AG04450 (cell line): Measurements from ENCODE around the gene SUMO2. TPM values are rescaled to one million over a fixed set of nuclear protein-coding genes. Genes with fewer than 3 reads are reported as not detected.
A peak's percentile ranks its signal among the peaks of the same experiment; 100 is the strongest.

Experiments used
- CTCF ChIA-PET: fragments of 300-600, 350-600 bp; formaldehyde crosslinking; extraction: SDS; loops from one replicate; lab custom pipeline; 2022; ENCODE audit warnings: antibody characterized with exemption, inconsistent platforms; lab: Charles Lee
- POLR2A ChIA-PET: fragments of 350-600 bp; formaldehyde crosslinking; extraction: SDS; loops from one replicate; lab custom pipeline; 2021; ENCODE audit warnings: antibody characterized with exemption, inconsistent platforms; lab: Yijun Ruan, JAX
- DNase-seq: peaks from one replicate; pipeline ENCODE4 v3.0.0-alpha.2; 2011; ENCODE audit warnings: low read depth, low spot score
- H3K27ac ChIP-seq: one replicate; pipeline ENCODE4 v1.5.1; 2012; ENCODE audit warnings: low read depth, low read length, control low read depth
- H3K27me3 ChIP-seq: one replicate; pipeline ENCODE4 v1.6.0; 2012; ENCODE audit warnings: low read length; ENCODE audit not compliant: control insufficient read depth, insufficient read depth
- H3K4me3 ChIP-seq: 2 replicates; pipeline ENCODE4 v1.5.1; 2011; ENCODE audit warnings: mild to moderate bottlenecking, low read depth, low read length, control low read depth
- H3K9me3 ChIP-seq: 2 replicates; pipeline ENCODE4 v1.5.1; 2012; ENCODE audit warnings: low read length; ENCODE audit not compliant: control insufficient read depth, insufficient read depth
- polyA plus RNA-seq: library from polyadenylated mRNA; depleted of rRNA; stranded (reverse); fragments of >200 nt; gene quantifications from 2 replicates; pipeline ENCODE4 v1.2.3, GENCODE V29; 2011
- TF ChIP-seq, protein P1 (sequence below): IDR thresholded peaks from 2 replicates; pipeline ENCODE4 v1.5.1; 2011; ENCODE audit warnings: low read depth, low read length, control low read depth, inconsistent platforms

SUMO2 gene
- polyA plus RNA-seq, 1 experiment, result 439 TPM

DNA sequence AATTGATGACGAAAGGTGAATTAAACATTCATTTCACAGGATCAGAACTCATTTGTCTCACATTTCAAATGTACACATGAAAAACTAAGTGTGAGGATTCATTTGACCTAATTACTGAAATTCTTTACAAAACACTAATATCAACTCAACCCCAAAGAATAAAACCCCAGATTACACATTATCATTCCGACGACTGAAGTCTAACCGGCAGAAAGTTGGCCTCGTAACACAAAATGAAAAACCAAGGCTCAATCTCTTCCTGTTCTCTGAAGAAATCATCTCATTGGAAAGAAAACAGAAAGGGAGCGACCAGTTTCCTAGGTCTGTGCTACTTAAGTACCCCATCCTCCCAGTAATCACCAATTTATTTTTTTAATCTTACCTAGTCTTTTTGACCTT is 30.2 kb downstream of the SUMO2 start:
- no peaks in the 10 kb centered on the region for H3K27me3 ChIP-seq
- DNase-seq, result no peak
- TF ChIP-seq, protein P1, sequence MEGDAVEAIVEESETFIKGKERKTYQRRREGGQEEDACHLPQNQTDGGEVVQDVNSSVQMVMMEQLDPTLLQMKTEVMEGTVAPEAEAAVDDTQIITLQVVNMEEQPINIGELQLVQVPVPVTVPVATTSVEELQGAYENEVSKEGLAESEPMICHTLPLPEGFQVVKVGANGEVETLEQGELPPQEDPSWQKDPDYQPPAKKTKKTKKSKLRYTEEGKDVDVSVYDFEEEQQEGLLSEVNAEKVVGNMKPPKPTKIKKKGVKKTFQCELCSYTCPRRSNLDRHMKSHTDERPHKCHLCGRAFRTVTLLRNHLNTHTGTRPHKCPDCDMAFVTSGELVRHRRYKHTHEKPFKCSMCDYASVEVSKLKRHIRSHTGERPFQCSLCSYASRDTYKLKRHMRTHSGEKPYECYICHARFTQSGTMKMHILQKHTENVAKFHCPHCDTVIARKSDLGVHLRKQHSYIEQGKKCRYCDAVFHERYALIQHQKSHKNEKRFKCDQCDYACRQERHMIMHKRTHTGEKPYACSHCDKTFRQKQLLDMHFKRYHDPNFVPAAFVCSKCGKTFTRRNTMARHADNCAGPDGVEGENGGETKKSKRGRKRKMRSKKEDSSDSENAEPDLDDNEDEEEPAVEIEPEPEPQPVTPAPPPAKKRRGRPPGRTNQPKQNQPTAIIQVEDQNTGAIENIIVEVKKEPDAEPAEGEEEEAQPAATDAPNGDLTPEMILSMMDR, result no peak
- ChIA-PET POLR2A (no interaction called here), CTCF (no interaction called here)
- peak overlapping the region; percentile 94 for H3K4me3 ChIP-seq
- H3K27ac ChIP-seq, result no peak overlapping the region
- no peaks in the 10 kb centered on the region; the same call in 1 of the 2 replicates for H3K9me3 ChIP-seq

DNA sequence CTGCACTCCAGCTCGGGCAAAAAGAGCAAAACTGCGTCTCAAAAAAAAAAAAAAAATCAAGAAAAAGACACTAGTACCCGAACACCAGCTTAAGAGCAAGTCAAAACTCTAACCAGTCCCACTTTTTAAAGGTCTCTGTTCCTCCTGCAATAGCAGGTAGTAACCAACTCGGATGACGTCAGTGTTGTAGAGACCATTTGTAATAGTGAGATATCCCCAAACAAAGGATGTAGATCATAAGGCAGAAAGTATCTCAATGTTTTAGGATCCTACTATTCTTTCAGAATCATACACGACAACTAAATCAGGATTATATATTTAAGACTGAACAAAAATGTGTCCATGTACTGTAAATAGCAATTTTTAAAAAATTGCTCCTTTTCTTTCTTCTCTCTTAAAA is 30.8 kb downstream of the SUMO2 start:
- peak overlapping the region; percentile 94 for H3K4me3 ChIP-seq
- H3K9me3 ChIP-seq, result no peaks in the 10 kb centered on the region; the same call in 1 of the 2 replicates
- H3K27ac ChIP-seq, result no peak overlapping the region
- TF ChIP-seq, protein P1, result no peak
- ChIA-PET CTCF (interaction anchor here (0.7 to 2.6 kb wide), 3 partner anchors 16 to 38 kb away, joined by 3 to 15 read pairs (median 5); no protein-coding TSS in a partner anchor), POLR2A (interaction anchor here (0.6 to 0.7 kb wide), 3 partner anchors 12 to 928 kb away, joined by 4 to 5 read pairs (median 5); no protein-coding TSS in a partner anchor)
- no peaks in the 10 kb centered on the region for H3K27me3 ChIP-seq
- no peak for DNase-seq

DNA sequence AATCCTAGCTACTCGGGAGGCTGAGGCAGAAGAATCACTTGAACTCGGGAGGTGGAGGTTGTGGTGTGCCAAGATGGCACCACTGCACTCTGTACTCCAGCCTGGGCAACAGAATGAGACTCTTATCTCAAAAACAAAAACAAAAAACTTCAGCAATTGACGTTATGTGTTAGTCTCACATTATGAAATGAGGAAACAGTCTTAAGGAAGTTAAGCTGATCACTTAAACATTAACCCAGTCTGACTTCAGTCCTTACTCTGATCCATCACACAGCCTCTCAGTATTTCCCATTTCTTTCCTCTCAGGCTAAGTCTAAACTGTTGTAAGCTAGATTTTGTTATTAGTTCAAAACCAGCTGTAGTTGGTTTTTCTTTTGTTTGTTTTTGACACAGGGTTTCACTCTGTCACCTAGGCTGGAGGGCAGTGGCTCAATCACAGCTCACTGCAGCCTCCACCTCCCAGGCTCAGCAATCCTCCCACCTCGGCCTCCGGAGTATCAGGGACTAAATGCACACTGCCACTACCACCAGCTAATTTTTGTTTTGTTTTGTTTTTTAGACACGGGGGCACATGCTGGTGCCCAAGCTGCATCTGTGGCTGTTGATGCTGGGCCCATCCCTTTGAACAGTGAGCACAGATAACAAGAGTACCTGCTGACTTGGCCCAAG is 34.7 kb downstream of the SUMO2 start:
- TF ChIP-seq, protein P1, result no peak
- POLR2A ChIA-PET, result no interaction called here
- Histone ChIP-seq H3K4me3 (no peak overlapping the region), H3K27me3 (no peaks in the 10 kb centered on the region), H3K27ac (no peak overlapping the region), H3K9me3 (no peaks in the 10 kb centered on the region)
- DNase-seq, result no peak
- CTCF ChIA-PET, result interaction anchor here (0.7 to 2.2 kb wide), 4 partner anchors 17 to 88 kb away, joined by 3 to 12 read pairs (median 5); no protein-coding TSS in a partner anchor

DNA sequence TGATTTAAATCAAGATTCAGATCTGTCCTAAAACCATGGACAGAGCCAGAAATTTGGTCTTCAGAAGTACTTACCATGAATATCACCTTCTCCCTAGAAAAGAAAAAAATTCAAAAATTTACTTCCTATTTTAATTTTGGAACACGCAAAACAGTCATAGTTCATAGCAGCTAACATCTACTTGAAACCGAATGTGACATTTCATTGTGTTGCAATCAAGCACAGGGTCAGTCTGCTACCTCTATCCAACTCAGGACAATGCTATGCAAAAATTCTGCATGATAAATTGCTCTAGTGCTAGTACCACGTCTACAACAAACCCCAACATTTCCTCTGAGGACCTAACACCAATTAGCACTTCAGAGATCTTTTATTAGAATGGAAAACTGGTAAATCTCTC is 36.2 kb downstream of the SUMO2 start:
- H3K27ac ChIP-seq, result peak overlapping the region; percentile 31
- TF ChIP-seq, protein P1, result no peak
- CTCF ChIA-PET, result interaction anchor here (0.5 to 1.1 kb wide), 2 partner anchors 25 to 63 kb away, joined by 3 read pairs; no protein-coding TSS in a partner anchor
- no peaks in the 10 kb centered on the region for H3K27me3 ChIP-seq
- no peaks in the 10 kb centered on the region for H3K9me3 ChIP-seq
- H3K4me3 ChIP-seq, result no peak overlapping the region
- POLR2A ChIA-PET, result interaction anchor here (0.6 kb wide), 1 partner anchor 123 kb away, joined by 4 read pairs; no protein-coding TSS in a partner anchor
- no peak for DNase-seq
